Ishikawa (cell line): ENCODE measurements around the gene KSR2.

ENCODE experiments used
- CEBPB ChIP-seq: IDR thresholded peaks from 2 replicates; pipeline ENCODE4 v1.6.1; 2012
- CREB1 ChIP-seq: IDR thresholded peaks from 2 replicates; pipeline ENCODE4 v1.6.1; 2012; ENCODE audit warnings: low read depth
- EGR1 ChIP-seq: IDR thresholded peaks from 2 replicates; pipeline ENCODE4 v1.6.1; 2012
- EP300 ChIP-seq: IDR thresholded peaks from 2 replicates; pipeline ENCODE4 v1.6.1; 2012; ENCODE audit warnings: borderline replicate concordance
- FOXM1 ChIP-seq: IDR thresholded peaks from 2 replicates; pipeline ENCODE4 v1.6.1; 2012; ENCODE audit warnings: low read depth, borderline replicate concordance
- MAX ChIP-seq: IDR thresholded peaks from 2 replicates; pipeline ENCODE4 v1.6.1; 2012
- NFIC ChIP-seq: IDR thresholded peaks from 2 replicates; pipeline ENCODE4 v1.6.1; 2012
- RAD21 ChIP-seq: IDR thresholded peaks from 2 replicates; pipeline ENCODE4 v1.6.1; 2012; ENCODE audit warnings: low read depth
- REST ChIP-seq: IDR thresholded peaks from 2 replicates; pipeline ENCODE4 v1.6.1; 2012; ENCODE audit warnings: low read depth, mild to moderate bottlenecking
- TAF1 ChIP-seq: IDR thresholded peaks from 2 replicates; pipeline ENCODE4 v1.6.1; 2012; ENCODE audit warnings: low read depth, mild to moderate bottlenecking
- TCF12 ChIP-seq: IDR thresholded peaks from 2 replicates; pipeline ENCODE4 v1.6.1; 2012; ENCODE audit warnings: low read depth
- TEAD4 ChIP-seq: IDR thresholded peaks from 2 replicates; pipeline ENCODE4 v1.6.1; 2012
- USF1 ChIP-seq: IDR thresholded peaks from 2 replicates; pipeline ENCODE4 v1.6.1; 2012
- YY1 ChIP-seq: IDR thresholded peaks from 2 replicates; pipeline ENCODE4 v1.6.1; 2012; ENCODE audit warnings: low read depth
- ZBTB7A ChIP-seq: IDR thresholded peaks from 2 replicates; pipeline ENCODE4 v1.6.1; 2012; ENCODE audit warnings: low read depth

Gene KSR2

GRCh38 chr12:117502633-117503032 lies 466.2 kb downstream of the KSR2 start:
- TF ChIP-seq MAX (no peak), FOXM1 (no peak), EGR1 (no peak), EP300 (no peak), NFIC (no peak), YY1 (no peak), CEBPB (no peak), TEAD4 (no peak), REST (no peak)

GRCh38 chr12:117502233-117502632 lies 466.6 kb downstream of the KSR2 start:
- TF ChIP-seq ZBTB7A, result no peak
- no peak for TF ChIP-seq EGR1
- no peak for TF ChIP-seq TAF1
- no peak for TF ChIP-seq CREB1
- no peak for TF ChIP-seq FOXM1
- TF ChIP-seq USF1, result no peak

- TF ChIP-seq TEAD4 (no peak), RAD21 (no peak), CEBPB (no peak), CREB1 (no peak), NFIC (no peak), REST (no peak), FOXM1 (no peak), YY1 (no peak), TCF12 (no peak), ZBTB7A (no peak), EP300 (no peak), USF1 (no peak), MAX (no peak)
Measured at GRCh38 chr12:117501076-117501869, 467.5 kb downstream of the KSR2 start.

GRCh38 chr12:117499759-117500485 lies 468.9 kb downstream of the KSR2 start:
- no peak for TF ChIP-seq YY1
- TF ChIP-seq NFIC, result no peak
- TF ChIP-seq CREB1, result no peak
- TF ChIP-seq TEAD4, result no peak
- TF ChIP-seq TAF1, result no peak
- TF ChIP-seq MAX, result no peak
- TF ChIP-seq USF1, result no peak
- TF ChIP-seq REST, result no peak
- no peak for TF ChIP-seq EP300
- no peak for TF ChIP-seq ZBTB7A
- TF ChIP-seq RAD21, result no peak
